PC-3 (cell line): ENCODE results near the gene SIN3B. TPM values are rescaled to one million over a fixed set of nuclear protein-coding genes. Genes with fewer than 3 reads are reported as not detected.

ENCODE experiments used
- ATAC-seq: fragments of 200-7000 bp; cut with Tn5 transposase; 2 replicates; pipeline ENCODE4 v1.9.1; 2020; ENCODE audit warnings: mild to moderate bottlenecking, moderate library complexity
- BruUV-seq: library from RNA; stranded (reverse); fragments of 400-500 nt; replicated peaks from 2 replicates; lab custom pipeline; 2021; lab: Mats Ljungman, UMichigan
- CTCF ChIA-PET: fragments of 300-600 bp; sonication (Branson Sonifier 250); formaldehyde crosslinking; loops from one replicate; lab custom pipeline; 2022; ENCODE audit warnings: antibody characterized with exemption; lab: Charles Lee
- POLR2A ChIA-PET: fragments of 300-600 bp; sonication (Branson Sonifier 250); formaldehyde crosslinking; loops from one replicate; lab custom pipeline; 2022; ENCODE audit warnings: antibody characterized with exemption; ENCODE audit not compliant: unreplicated experiment; lab: Charles Lee
- DNase-seq: peaks from one replicate; pipeline ENCODE4 v3.0.0-alpha.2; 2015
- H2AFZ ChIP-seq: fragments of 300-600 bp; sonication (generic); 2 replicates; pipeline ENCODE4 v1.6.0; 2016; ENCODE audit warnings: antibody characterized with exemption, low read length
- H3F3A ChIP-seq: fragments of 300-600 bp; sonication (generic); one replicate; pipeline ENCODE4 v1.6.0; 2017; ENCODE audit warnings: antibody characterized with exemption, low read length, control low read depth, mild to moderate bottlenecking; ENCODE audit not compliant: unreplicated experiment
- H3K27ac ChIP-seq: fragments of 300-600 bp; sonication (generic); 2 replicates; pipeline ENCODE4 v1.5.1; 2016; ENCODE audit warnings: mild to moderate bottlenecking, low read length
- H3K27me3 ChIP-seq: fragments of 300-600 bp; sonication (generic); 2 replicates; pipeline ENCODE4 v1.6.1; 2016; ENCODE audit warnings: low read length, mixed read lengths
- H3K36me3 ChIP-seq: fragments of 300-600 bp; sonication (generic); 2 replicates; pipeline ENCODE4 v1.6.1; 2016; ENCODE audit warnings: low read depth, mixed run types, low read length, mixed read lengths
- H3K4me1 ChIP-seq: fragments of 300-600 bp; sonication (generic); 2 replicates; pipeline ENCODE4 v1.5.1; 2016; ENCODE audit warnings: low read length; ENCODE audit not compliant: insufficient read depth
- H3K4me2 ChIP-seq: fragments of 300-600 bp; sonication (generic); 2 replicates; pipeline ENCODE4 v1.6.0; 2016; ENCODE audit warnings: low read length
- H3K4me3 ChIP-seq: fragments of 300-600 bp; sonication (generic); 2 replicates; pipeline ENCODE4 v1.5.1; 2016; ENCODE audit warnings: mild to moderate bottlenecking, low read length, mixed read lengths
- H3K79me2 ChIP-seq: fragments of 300-600 bp; sonication (generic); 2 replicates; pipeline ENCODE4 v1.6.1; 2017; ENCODE audit warnings: low read length, mixed read lengths
- H3K9ac ChIP-seq: fragments of 300-600 bp; sonication (generic); 2 replicates; pipeline ENCODE4 v1.6.0; 2016; ENCODE audit warnings: mild to moderate bottlenecking, low read length
- H3K9me2 ChIP-seq: fragments of 300-600 bp; sonication (generic); replicated peaks from 2 replicates; pipeline ENCODE4 v1.6.1; 2016; ENCODE audit warnings: mixed run types, low read length, mixed read lengths
- H3K9me3 ChIP-seq: fragments of 300-600 bp; sonication (generic); 2 replicates; pipeline ENCODE4 v1.6.1; 2016; ENCODE audit warnings: low read length, mixed read lengths
- H4K20me1 ChIP-seq: fragments of 300-600 bp; sonication (generic); 2 replicates; pipeline ENCODE4 v1.6.1; 2016; ENCODE audit warnings: low read length, mixed read lengths
- EZH2 ChIP-seq: fragments of 300-600 bp; sonication (generic); IDR thresholded peaks from one replicate; pipeline ENCODE4 v1.6.1; 2017; ENCODE audit warnings: antibody characterized with exemption, mild to moderate bottlenecking, low read length; ENCODE audit not compliant: unreplicated experiment
- EZH2phosphoT487 ChIP-seq: fragments of 300-600 bp; sonication (generic); IDR thresholded peaks from 2 replicates; pipeline ENCODE4 v1.6.1; 2018; ENCODE audit warnings: mild to moderate bottlenecking, antibody characterized with exemption, low read length, borderline replicate concordance
- intact Hi-C: fragments of 100-400 bp; cut with micrococcal nuclease; formaldehyde crosslinking; loops from 2 replicates; pipeline ENCODE4 v1.9.0; 2023
- total RNA-seq: library from RNA; depleted of rRNA; stranded (reverse); fragments of >200 nt; gene quantifications from 2 replicates; pipeline ENCODE4 v1.2.3, GENCODE V29; 2014
- TF ChIP-seq, protein P1 (sequence below): fragments of 300-600 bp; sonication (generic); conservative IDR thresholded peaks from 2 replicates; pipeline ENCODE4 v1.5.1; 2017; ENCODE audit warnings: antibody characterized with exemption, low read depth, mild to moderate bottlenecking, low read length

SIN3B gene
- total RNA-seq, 1 experiment from 2014 or later, result 46.4 TPM

DNA sequence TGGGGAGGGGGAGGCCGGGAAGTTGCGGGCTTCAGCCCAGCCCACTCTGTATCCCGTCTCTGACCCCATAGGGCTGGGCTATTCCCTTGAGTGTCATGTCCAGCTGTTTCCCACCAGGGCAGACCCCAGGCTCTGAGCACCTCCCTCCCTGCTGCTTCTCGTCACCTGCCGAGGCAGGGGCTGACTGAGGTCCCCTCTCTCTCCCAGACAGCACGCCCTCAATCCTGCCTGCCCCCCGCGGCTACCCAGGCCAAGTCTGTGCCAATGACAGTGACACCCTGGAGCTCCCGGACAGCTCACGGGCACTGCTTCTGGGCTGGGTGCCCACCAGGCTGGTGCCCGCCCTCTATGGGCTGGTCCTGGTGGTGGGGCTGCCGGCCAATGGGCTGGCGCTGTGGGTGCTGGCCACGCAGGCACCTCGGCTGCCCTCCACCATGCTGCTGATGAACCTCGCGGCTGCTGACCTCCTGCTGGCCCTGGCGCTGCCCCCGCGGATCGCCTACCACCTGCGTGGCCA lies 60.2 kb downstream of the SIN3B start:
- no peaks in the 10 kb centered on the region for H3K27me3 ChIP-seq
- no peak for TF ChIP-seq EZH2phosphoT487
- TF ChIP-seq, protein P1, sequence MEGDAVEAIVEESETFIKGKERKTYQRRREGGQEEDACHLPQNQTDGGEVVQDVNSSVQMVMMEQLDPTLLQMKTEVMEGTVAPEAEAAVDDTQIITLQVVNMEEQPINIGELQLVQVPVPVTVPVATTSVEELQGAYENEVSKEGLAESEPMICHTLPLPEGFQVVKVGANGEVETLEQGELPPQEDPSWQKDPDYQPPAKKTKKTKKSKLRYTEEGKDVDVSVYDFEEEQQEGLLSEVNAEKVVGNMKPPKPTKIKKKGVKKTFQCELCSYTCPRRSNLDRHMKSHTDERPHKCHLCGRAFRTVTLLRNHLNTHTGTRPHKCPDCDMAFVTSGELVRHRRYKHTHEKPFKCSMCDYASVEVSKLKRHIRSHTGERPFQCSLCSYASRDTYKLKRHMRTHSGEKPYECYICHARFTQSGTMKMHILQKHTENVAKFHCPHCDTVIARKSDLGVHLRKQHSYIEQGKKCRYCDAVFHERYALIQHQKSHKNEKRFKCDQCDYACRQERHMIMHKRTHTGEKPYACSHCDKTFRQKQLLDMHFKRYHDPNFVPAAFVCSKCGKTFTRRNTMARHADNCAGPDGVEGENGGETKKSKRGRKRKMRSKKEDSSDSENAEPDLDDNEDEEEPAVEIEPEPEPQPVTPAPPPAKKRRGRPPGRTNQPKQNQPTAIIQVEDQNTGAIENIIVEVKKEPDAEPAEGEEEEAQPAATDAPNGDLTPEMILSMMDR, result 0 out of 2 replicates have a peak, but pooled peaks have one; percentile 9
- no peaks in the 10 kb centered on the region for H3F3A ChIP-seq
- DNase-seq, result peak; percentile 26
- ChIA-PET POLR2A (no interaction called here), CTCF (no interaction called here)
- no TSS peak for BruUV-seq
- H3K4me1 ChIP-seq, result 0 out of 2 replicates have a peak, but pooled peaks cover 4% of the 10 kb centered on the region
- peak; percentile 50 for ATAC-seq
- no peak overlapping the region for H3K9ac ChIP-seq
- H3K27ac ChIP-seq, result no peak overlapping the region
- H3K9me3 ChIP-seq, result no peaks in the 10 kb centered on the region
- no peak overlapping the region for H3K4me3 ChIP-seq
- H4K20me1 ChIP-seq, result no peaks in the 10 kb centered on the region
- no peak overlapping the region for H3K4me2 ChIP-seq
- no peaks in the 10 kb centered on the region for H3K36me3 ChIP-seq
- H2AFZ ChIP-seq, result no peak overlapping the region
- intact Hi-C loops, result loop anchor here (5.0 kb wide), 1 partner anchor 172 kb away; the partner anchor contains the start of gene NWD1
- H3K79me2 ChIP-seq, result no peaks in the 10 kb centered on the region
- H3K9me2 ChIP-seq, result no peaks in the 10 kb centered on the region

DNA sequence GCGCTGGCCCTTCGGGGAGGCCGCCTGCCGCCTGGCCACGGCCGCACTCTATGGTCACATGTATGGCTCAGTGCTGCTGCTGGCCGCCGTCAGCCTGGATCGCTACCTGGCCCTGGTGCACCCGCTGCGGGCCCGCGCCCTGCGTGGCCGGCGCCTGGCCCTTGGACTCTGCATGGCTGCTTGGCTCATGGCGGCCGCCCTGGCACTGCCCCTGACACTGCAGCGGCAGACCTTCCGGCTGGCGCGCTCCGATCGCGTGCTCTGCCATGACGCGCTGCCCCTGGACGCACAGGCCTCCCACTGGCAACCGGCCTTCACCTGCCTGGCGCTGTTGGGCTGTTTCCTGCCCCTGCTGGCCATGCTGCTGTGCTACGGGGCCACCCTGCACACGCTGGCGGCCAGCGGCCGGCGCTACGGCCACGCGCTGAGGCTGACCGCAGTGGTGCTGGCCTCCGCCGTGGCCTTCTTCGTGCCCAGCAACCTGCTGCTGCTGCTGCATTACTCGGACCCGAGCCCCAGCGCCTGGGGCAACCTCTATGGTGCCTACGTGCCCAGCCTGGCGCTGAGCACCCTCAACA lies 60.8 kb downstream of the SIN3B start:
- TF ChIP-seq EZH2 (no peak), EZH2phosphoT487 (no peak)
- TF ChIP-seq, protein P1, result no peak
- ChIA-PET CTCF (no interaction called here), POLR2A (no interaction called here)
- no peaks in the 10 kb centered on the region for H3K27me3 ChIP-seq
- BruUV-seq, result no TSS peak
- no peaks in the 10 kb centered on the region for H3K9me2 ChIP-seq
- no peak overlapping the region for H3K4me3 ChIP-seq
- DNase-seq, result no peak
- no peaks in the 10 kb centered on the region for H3K9me3 ChIP-seq
- H2AFZ ChIP-seq, result no peak overlapping the region
- 0 out of 2 replicates have a peak, but pooled peaks cover 4% of the 10 kb centered on the region for H3K4me1 ChIP-seq
- intact Hi-C loops, result loop anchor here (5.0 to 10.0 kb wide), 3 partner anchors 55 to 173 kb away; partner anchors contain the start of gene NWD1
- H3F3A ChIP-seq, result no peaks in the 10 kb centered on the region
- H3K9ac ChIP-seq, result no peak overlapping the region
- no peaks in the 10 kb centered on the region for H4K20me1 ChIP-seq
- no peak overlapping the region for H3K27ac ChIP-seq
- no peak for ATAC-seq
- H3K79me2 ChIP-seq, result no peaks in the 10 kb centered on the region
- H3K4me2 ChIP-seq, result no peak overlapping the region
- no peaks in the 10 kb centered on the region for H3K36me3 ChIP-seq
